ENCODE measurements around the gene NCKAP5.
"Not testable (repeated sequence)": the region's sequence is repeated elsewhere in the genome, so short reads cannot be mapped to it uniquely, and the experiment has no call there.

NCKAP5 gene

DNA sequence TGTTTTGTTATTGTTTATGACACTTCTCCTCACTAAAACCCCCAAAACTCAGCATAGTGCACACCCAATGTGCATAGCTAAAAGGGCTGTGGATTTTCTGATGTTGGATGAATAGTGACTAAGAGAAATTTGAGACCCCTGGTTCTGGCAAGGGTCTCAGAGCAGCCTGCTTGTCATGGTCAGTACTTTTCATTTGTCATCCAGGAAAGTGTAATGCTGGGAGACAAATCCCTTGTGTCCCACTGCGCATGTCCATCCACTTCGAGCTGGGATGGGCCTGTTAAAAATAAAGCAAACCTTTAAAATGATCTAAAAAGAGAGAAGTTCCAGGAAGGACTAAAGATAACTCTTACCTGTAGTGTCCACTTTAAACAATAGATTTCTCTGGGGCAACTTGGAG, 851.3 kb downstream of the NCKAP5 start:
- no peak for DNase-seq (ENCODE audit: low read depth in 2 of 2)

DNA sequence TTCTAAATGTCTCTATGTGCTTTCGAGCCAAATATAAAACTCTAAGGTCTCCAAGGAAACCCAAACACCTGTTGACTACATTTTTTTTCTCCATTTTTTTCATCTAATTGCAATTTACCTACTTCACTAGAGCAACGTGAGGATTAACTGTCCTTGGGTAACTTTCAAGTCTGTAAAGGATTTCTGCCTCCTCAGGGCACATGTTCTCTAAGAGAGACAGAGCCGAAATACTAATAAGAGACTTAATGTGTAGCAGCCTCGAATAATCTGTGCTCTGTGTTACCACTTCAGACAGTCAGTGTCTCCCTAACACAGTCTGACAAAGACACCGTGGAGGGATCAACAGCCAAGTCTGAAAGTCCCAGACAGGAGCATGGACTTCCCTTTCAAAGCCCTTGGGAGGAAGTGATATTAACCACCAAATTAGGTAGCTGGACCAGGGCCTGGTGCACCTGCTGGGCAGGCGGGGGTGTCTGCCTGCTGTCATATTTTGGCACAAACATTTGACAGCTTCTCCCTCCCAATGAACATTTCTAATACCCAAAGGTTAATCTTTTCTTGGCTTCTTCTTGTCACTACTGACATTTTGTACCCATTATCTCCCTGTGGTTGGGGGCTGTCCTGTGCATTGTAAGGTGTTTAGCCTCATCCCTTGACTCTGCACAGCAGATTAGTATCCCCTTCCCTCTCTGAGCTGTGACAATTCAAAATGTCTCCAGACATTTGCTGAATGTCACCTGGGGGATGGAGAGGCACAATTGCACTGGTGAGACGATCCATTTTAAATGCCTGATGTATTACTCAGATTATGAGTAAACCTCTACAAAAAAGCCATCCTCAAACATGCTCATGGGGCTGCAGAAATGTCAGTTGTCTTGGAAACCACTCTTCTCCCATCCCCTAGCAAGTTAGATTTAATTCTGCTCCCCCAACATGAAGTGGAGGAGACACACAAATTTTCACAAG, 852.6 kb downstream of the NCKAP5 start:
- no peak for DNase-seq (ENCODE audit: low read depth in 2 of 2)

DNA sequence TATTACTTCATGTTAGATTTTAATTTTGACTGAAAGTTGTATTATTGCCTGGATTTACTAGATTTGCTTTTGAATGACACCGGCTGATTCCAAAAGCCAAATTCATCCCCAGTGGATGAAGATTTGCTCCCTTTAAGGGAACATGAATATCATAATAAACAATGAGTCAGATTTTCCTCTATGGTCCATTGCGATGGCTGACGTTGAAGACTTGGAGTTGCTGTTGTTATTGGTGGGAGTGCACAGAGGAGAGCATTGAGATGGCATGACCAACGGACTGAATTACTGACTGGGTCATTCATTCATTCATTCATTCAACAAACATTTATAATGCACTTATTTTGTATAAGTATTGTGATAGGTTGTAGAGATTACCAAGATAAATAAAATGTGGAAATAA, 864.9 kb downstream of the NCKAP5 start:
- DNase-seq (ENCODE audit: low read depth in 2 of 2) = no peak

DNA sequence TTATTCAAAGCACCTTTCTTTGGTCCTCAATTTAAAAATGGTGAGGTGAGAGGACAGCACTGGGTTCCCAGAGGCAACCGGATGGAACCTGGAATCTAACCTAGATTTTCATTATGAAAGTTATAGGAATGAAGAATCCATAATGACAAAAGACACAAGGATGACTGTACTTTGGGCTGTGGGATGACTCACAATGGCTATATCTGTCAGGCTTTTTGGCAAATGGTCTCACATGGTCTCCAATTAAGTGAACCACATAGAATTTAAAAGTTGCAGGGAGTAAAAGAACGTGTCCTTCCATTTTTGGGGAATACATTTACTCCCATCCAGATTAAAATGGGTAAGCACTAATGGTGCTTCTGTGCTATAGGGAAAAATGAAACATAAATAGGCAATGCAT, 866.5 kb downstream of the NCKAP5 start:
- no peak for DNase-seq (ENCODE audit: low read depth in 2 of 2)

DNA sequence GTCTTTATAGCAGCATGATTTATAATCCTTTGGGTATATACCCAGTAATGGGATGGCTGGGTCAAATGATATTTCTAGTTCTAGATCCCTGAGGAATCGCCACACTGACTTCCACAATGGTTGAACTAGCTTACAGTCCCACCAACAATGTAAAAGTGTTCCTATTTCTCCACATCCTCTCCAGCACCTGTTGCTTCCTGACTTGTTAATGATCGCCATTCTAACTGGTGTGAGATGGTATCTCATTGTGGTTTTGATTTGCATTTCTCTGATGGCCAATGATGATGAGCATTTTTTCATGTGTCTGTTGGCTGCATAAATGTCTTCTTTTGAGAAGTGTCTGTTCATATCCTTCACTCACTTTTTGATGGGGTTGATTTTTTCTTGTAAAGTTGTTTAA, 868.5 kb downstream of the NCKAP5 start:
- DNase-seq (ENCODE audit: low read depth in 2 of 2) = not testable (repeated sequence)

DNA sequence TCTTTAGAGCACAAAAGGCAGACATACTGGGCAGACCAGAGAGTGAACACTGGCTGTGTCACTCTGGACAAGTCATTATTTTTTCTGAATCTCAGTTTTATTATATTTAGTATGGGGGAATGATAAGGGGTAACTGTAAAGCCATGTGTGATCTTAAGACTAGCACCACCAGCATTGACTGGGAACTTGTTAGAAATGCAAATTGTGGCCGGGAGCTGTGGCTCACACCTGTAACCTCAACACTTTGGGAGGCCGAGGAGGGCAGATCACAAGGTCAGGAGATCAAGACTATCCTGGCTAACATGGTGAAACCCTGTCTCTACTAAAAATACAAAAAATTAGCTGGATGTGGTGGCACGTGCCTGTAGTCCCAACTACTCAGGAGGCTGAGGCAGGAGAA, 869.9 kb downstream of the NCKAP5 start:
- not testable (repeated sequence) for DNase-seq (ENCODE audit: low read depth in 2 of 2)

DNA sequence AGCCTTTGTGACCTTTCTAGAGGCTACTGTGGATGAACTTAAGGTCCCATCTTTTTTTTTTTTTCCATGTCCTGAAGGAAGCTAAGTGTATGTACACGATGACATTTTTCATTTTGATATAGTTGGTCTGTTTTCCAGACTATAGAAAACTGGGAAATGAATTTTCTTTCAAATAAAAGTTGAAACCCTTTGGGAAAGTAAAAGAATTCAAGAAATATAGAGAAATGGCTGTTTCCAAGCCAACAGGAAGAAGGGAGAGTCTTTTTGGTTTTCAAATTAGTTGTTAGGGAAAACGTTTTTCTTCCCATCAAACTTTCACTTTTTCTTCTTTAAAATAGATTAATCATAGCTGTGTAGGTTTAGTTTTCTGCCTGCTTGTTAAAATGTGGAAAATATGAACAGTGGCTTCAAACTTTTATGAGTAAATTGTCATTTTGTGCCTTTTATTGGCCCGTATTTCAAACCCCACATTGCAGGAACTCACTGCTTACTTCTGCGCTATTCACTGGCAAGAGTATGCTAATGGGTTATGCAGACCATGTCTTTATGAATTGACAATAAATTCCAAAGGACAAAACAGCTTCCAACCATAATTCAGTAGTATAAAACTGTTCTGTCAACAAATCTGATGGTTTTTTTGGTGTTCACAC, 870.6 kb downstream of the NCKAP5 start:
- DNase-seq (ENCODE audit: low read depth in 2 of 2) = no peak

DNA sequence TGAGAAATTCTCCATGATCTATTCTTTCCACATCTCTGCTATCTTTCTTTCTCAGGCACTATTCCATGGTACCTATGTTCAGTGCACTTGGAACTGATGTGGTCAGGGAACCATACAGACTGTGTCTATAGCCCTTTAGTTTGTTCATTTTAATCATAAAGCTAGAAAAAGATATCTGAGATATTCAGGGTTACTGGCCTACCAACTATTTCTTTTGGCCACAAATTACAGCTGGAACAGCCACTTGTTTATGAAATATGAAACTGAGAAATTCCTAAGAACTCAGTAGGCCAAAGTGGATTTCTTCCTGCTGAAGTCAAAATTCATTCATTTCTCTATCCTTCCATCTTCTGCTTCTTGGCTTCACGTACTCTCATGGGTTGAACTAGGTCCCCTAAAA, 875.4 kb downstream of the NCKAP5 start:
- no peak for DNase-seq (ENCODE audit: low read depth in 2 of 2)

DNA sequence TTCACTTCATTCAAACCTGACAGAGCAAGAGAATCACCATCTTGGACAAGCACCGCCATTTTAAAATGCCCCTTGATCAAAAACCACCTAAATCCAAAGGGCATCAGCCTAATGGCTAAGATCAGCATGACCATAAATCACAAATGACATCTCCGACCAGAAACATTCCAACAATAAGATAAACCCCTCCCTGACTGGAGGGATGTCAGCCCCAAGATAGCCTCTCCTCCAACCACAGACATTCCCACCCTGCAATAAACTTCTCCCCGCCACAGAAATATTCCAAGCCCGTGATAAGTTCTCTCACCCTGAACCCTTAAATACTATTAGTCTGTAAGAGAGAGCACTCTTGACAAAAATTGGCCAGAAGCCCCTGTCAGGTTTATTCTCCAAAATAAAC, 876.7 kb downstream of the NCKAP5 start:
- DNase-seq (ENCODE audit: low read depth in 2 of 2) = no peak

DNA sequence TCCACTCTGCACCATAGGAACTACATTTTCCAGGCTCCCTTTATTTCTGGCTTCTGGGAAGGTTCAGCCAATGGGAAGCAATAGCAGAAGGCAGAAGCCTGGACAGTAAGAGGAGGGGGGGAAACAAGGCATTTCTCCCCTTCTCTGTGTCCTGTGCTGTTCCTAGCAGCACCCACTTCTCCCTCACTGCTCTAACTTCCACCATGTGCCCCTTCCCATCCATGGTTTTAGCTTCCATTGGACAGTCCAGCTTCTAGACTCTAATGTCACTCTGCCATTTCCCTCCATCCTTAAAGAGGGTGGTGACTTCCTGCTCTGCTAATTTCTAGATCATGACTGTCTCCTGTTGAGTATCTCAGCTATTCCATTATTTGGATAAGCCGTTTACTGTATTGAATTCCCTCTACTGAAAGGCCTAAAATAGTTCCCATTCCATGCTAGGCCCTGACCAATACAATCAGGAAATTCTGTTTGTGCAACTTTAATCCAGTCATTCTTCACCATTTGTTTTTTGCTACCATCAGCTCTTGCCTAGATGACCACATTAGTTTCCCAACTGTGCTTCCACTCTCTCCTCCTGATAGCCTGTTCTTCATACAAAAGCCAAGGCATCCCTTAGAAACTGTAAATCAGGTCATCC, 877.5 kb downstream of the NCKAP5 start:
- DNase-seq (ENCODE audit: low read depth in 2 of 2) = no peak

DNA sequence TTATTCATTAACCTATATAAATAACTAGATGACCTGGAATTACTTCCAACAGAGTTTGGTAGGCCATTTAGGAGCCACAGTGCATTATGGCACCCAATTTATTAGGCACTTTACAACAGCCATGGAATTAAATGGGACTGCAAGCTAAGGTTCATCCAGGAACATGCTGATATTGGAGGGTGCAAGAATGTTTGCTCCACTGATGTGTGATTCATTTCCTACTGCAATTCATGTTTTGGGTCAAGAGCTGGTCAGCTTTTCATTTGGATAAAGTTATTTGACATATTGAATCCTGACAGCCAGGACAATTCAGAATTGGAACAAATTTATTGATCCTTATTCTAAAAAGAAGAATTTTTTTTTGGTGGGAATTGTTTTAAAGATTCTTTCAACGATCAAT, 886.5 kb downstream of the NCKAP5 start:
- DNase-seq (ENCODE audit: low read depth in 2 of 2) = no peak

DNA sequence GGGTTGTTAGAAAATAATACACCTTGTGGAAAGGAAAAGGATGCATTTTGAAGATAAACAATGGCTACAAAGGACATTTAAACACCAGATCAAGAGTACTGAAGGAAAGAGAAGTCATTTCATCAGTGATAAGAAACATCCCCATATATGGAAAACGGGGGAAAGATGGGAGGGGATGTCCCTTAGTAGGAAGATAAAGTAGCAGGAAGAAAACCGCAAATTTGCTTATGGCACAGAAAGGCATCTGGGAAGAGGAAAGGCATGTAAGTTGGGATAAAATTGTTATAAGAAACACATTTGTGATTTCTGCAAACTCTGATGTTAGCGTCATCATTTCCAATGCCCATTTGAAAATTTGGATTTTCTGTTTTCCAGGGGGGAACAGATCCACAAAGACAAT, 887.7 kb downstream of the NCKAP5 start:
- no peak for DNase-seq (ENCODE audit: low read depth in 2 of 2)

DNA sequence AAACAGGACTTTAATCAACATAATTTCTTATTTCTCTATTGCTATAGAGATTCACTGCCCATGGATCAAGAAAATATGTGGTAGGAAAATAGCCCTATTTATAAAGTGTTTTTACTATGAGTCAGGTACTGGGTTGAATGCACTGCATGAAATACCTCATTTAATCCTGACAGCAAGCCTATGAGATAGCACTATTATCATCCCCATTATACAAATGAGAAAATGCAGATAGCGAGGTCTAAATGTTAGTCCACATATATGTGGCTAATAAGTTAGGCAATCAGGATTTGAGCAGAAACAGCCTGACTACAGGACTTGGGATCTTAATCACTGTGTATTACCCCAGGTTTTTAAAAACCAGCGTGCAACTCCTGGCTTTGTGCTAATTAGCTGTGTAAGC, 889.8 kb downstream of the NCKAP5 start:
- no peak for DNase-seq (ENCODE audit: low read depth in 2 of 2)

DNA sequence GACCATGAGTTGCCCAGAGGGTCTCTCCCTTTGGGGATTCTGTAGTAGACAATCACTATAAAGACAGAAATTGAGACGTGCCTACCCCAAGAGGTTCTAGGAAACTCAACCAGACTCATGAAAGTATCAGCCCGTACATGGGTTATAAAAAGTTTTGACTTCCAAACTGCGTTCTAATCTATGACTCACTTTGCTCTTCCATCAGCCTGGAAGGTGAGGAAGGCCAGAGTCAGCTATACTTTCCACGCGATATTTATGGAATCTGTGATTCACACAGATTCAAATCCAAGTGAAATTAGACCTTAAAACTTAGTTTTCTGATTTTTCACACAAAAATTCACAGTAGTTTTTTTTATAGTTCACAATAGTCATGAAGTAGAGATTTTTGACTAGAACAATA, 890.6 kb downstream of the NCKAP5 start:
- no peak for DNase-seq (ENCODE audit: low read depth in 2 of 2)

DNA sequence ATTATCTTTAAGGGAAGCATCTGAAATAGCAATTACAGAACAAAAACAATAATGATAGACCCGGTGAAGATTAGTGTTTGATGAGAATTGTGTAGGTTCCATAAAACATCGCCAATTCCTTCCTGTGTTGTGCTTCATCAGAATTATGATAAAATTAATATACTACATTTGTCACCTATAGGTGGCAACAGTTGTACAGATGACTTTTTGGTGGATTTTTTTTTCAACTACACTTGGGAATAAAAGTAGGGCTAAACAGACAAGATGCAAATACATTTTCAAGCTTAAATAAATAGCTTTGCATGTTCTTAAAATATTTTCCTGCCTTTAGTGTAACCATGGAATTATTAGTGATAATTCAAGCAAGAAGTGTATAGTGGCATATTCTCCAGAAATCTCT, 891.3 kb downstream of the NCKAP5 start:
- DNase-seq (ENCODE audit: low read depth in 2 of 2) = no peak

DNA sequence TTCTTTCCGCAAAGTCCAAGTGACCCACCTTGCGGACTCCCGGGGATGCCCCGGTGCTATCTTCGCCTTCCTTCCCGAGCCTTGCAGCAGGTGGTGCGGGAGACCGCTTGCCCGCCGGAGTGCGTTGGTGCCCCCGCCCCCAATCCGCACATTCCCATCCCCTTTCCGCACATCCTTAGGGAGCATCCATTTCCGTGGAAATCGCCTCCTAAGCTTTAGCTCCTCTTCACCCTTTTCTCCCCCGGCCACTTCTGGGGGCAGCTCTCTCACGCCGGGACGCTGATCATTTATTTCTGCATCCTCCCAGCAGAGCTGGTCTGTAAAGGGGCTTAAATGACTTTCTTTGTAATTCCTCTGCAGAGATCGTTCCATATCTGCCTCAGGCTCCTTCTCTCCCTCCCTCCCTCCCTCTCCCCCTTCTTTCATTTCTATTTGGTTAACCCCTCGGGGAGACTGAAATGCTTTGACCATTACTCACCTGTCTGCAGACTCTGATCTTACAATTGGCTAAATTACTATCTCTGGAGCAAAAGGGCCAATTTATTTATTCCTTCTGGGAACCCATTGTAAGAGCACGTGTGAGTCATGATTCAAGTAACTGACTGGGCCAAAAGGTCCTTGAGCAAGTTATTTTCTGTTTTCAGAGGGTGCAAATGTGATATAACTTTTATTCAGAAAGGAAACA, 897.0 kb downstream of the NCKAP5 start:
- DNase-seq (ENCODE audit: low read depth in 2 of 2) = no peak

DNA sequence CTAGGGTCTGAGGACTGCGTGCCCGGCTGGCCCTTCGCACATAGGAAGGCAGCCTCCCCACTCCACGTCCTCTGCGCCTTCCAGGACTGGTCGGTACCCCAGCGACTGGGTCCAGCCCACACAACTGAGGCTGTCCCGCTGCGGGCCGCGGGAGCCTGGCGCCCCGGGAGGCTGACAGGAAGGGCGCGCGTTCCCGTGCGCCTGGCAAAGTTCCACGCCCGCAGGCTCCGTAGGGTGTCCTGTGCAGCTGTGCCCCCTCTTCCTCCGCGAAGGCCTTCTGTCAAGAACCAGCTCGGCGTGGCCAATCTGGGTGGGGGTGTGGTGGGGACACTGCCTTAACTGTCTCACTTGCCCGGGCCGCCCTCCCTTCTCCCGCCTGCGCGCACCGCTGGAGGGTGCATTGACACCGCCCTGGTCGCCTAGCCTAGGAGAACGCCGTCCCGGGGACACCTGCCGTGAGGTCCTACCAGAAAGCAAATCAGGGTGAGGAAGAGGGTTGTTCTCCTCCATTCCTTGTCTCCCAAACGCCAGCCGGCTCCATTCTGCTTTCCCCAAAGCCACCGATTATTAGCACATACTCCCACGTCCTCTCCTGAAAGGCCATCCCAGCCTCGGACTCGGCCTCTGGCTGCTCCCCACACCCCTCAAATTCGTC, 897.6 kb downstream of the NCKAP5 start:
- DNase-seq (ENCODE audit: low read depth in 2 of 2) = no peak

DNA sequence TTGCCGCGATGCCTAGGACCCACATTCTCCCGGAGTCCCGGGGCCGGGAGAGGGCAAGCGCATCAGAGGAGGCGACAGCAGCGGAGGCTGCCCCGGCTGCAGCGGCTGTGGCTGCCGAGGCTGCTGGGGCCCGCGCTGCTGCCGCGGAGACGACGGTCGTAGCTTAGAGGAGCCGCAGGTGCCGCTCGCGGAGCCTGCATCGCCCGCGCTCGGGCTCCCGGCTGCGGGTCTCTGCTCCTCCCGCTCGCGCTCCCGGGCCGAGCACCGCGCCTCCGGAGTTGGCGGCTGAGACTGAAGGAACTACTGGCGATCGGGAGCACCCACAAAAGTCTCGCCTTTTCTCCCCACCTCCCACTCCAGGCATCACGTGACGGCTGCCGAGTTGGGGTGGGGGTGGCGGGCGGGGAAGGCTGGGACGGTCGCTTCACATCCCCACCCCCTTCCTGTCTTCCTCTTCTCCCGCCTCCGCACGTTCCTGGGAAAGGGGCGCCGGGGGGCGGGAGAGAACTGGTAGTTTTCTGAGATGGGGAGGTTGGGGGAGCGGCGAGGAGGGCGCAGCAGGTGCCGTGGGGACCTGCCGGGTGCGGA, 898.3 kb downstream of the NCKAP5 start, which contains the start of gene LYPD1:
TSS of gene LYPD1 (minus strand) at position 298 of the 588 bp plus-strand sequence. CDS start at position 25, 273 bp downstream.
- no peak for DNase-seq (ENCODE audit: low read depth in 2 of 2)

DNA sequence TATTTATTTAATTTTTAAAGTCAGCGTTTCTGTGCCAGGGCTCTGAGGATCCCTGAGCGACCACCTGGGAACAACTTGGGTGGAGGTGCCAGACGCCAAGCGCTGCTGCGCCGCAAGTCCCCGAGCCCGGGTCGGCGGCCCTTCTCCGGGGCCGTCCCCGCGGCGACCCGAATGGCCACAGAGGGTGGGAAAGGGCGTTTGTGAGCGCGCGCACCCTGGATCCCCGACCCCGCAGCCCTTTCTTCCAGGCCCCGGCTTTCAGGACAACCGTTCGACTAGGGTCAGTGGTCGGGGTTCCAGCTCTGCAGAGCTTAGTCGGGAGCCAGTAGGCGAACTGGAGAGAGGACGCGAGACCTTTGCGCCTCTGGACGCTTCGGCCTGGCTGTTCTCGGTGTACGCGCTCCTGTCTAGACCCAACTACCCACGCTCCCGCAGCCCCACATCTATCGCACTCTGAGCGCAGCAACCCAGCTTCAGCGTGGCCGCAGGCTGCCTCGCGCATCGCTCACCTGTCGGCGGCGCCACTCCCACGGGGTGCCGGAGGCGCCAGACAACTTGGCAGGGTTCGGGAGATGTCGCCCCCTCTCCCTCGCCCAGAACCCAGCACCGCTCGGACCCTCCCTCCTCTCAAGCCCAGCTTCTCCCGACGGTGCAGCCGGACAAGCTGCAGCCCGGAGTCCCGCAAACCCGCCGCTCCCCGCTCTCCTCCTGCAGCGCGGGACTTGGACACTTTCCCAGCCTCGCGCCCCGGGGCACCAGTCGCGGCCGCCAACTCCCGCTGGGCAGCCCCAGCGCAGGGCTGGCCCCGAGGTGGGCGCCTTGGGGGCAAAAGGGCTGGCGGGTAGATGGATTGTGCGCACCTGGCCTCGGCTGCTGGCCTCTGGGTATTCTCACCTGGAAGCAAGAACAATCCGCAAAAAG, 899.0 kb downstream of the NCKAP5 start:
- DNase-seq (ENCODE audit: low read depth in 2 of 2) = no peak
